ENCODE data around the gene MSL3B.

DNA sequence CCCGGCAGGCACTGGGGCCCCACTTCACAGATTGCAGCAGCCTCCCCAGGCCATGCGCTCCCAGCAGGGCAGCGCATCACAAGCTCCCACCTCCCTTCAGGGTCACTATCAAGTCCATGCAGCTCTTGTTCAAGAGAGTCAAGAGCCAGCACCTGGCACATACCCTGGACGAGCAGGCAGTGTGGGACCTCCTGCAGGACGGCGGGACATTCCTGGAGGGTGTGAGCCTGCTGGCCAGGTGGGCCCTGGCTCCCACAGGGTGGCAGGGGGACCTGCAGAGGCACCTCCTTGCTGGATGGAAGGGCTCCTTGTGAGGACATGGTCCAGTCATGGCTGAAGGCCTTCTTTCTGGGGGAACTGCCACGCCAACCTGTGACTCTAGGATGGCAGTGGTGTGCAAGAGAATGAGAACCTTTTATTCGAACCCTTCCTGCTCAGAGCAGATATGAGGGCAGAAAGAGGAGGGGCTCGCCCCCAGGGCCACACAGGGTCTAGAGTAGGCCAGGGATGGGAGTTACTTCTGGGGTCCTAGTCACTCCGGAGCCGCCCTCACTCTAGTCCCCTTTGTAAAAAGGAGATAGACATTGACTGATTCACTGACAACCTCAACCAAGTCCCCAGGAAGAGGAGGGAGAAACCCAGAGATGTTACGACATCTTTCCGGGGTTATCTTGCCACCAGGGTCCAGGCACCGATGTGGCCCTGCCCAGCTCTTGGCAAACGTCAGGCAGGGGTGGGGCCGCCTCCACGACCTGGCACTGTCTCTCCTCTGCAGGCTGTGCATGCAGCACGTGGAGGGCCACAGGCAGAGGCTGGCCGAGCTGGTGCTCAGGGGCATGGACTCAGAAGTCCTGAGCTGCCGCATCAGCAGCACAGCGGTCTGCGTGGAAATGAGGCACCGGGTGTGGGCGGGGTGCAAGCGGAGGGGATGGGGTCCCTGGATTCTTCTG lies 45.1 kb downstream of the MSL3B start:
- TF ChIP-seq TCF4 (CRISPR knock-in tag; IDR thresholded peaks at IDR 0.05; ENCODE audit: borderline replicate concordance) (no peak), RARB (CRISPR knock-in tag; IDR thresholded peaks at IDR 0.05) (no peak), ZFP30 (CRISPR knock-in tag; IDR thresholded peaks at IDR 0.05) (no peak), PPARA (CRISPR knock-in tag; IDR thresholded peaks at IDR 0.05; ENCODE audit: borderline replicate concordance) (no peak), OSR1 (CRISPR knock-in tag; IDR thresholded peaks at IDR 0.05) (no peak), ZFP3 (CRISPR knock-in tag; IDR thresholded peaks at IDR 0.05) (no peak)
- TF ChIP-seq, protein P1, sequence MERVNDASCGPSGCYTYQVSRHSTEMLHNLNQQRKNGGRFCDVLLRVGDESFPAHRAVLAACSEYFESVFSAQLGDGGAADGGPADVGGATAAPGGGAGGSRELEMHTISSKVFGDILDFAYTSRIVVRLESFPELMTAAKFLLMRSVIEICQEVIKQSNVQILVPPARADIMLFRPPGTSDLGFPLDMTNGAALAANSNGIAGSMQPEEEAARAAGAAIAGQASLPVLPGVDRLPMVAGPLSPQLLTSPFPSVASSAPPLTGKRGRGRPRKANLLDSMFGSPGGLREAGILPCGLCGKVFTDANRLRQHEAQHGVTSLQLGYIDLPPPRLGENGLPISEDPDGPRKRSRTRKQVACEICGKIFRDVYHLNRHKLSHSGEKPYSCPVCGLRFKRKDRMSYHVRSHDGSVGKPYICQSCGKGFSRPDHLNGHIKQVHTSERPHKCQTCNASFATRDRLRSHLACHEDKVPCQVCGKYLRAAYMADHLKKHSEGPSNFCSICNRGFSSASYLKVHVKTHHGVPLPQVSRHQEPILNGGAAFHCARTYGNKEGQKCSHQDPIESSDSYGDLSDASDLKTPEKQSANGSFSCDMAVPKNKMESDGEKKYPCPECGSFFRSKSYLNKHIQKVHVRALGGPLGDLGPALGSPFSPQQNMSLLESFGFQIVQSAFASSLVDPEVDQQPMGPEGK (CRISPR knock-in tag; IDR thresholded peaks at IDR 0.05; ENCODE audit: borderline replicate concordance) = no peak
- TF ChIP-seq, protein P2, sequence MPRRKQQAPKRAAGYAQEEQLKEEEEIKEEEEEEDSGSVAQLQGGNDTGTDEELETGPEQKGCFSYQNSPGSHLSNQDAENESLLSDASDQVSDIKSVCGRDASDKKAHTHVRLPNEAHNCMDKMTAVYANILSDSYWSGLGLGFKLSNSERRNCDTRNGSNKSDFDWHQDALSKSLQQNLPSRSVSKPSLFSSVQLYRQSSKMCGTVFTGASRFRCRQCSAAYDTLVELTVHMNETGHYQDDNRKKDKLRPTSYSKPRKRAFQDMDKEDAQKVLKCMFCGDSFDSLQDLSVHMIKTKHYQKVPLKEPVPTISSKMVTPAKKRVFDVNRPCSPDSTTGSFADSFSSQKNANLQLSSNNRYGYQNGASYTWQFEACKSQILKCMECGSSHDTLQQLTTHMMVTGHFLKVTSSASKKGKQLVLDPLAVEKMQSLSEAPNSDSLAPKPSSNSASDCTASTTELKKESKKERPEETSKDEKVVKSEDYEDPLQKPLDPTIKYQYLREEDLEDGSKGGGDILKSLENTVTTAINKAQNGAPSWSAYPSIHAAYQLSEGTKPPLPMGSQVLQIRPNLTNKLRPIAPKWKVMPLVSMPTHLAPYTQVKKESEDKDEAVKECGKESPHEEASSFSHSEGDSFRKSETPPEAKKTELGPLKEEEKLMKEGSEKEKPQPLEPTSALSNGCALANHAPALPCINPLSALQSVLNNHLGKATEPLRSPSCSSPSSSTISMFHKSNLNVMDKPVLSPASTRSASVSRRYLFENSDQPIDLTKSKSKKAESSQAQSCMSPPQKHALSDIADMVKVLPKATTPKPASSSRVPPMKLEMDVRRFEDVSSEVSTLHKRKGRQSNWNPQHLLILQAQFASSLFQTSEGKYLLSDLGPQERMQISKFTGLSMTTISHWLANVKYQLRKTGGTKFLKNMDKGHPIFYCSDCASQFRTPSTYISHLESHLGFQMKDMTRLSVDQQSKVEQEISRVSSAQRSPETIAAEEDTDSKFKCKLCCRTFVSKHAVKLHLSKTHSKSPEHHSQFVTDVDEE (CRISPR knock-in tag; IDR thresholded peaks at IDR 0.05) = no peak

All from SK-N-SH treated with all-trans-retinoic acid at 6 μM for 48 hours (cell line).